Rectal smooth muscle tissue (tissue), 1 donor: ENCODE data around the gene LRRTM4.

Experiments
- H3K27ac ChIP-seq: one replicate; pipeline ENCODE4 v1.7.0; 2013; ENCODE audit warnings: low read depth, low read length, inconsistent platforms
- H3K27me3 ChIP-seq: one replicate; pipeline ENCODE4 v1.7.0; 2013; ENCODE audit warnings: low read length; ENCODE audit not compliant: control insufficient read depth, insufficient read depth
- H3K36me3 ChIP-seq: one replicate; pipeline ENCODE4 v1.7.0; 2013; ENCODE audit warnings: low read length; ENCODE audit not compliant: control insufficient read depth, insufficient read depth
- H3K4me1 ChIP-seq: one replicate; pipeline ENCODE4 v1.7.0; 2013; ENCODE audit warnings: low read length; ENCODE audit not compliant: control insufficient read depth, insufficient read depth
- H3K4me3 ChIP-seq: one replicate; pipeline ENCODE4 v1.7.0; 2013; ENCODE audit warnings: low read length
- H3K9ac ChIP-seq: one replicate; pipeline ENCODE4 v1.7.0; 2013; ENCODE audit warnings: low read length

Gene LRRTM4

DNA sequence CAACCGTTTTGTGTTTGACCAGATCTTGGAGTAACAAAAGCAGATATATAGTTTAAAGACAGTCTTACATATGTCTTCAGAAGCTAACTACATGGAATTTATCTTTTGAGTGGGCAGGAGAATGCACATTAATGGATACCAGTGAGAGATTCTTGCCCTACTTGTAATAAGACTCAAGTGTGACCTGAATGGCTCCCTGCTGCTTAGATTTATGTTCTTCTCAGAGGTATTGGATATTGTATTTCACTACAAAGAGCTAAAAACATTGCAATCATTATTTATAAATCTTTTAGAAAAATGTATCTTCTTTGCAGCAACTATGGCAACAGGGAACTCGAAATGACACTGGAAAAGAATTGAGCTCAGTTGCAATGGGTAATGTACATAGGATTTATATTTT is 227.7 kb downstream of the LRRTM4 start:
- no peaks in the 10 kb centered on the region for H3K4me1 ChIP-seq

GRCh38 chr2:77284353-77284752 is 237.8 kb downstream of the LRRTM4 start:
- H3K27me3 ChIP-seq, result no peaks in the 10 kb centered on the region
- H3K4me1 ChIP-seq, result no peaks in the 10 kb centered on the region
- no peaks in the 10 kb centered on the region for H3K36me3 ChIP-seq
- H3K4me3 ChIP-seq, result no peak overlapping the region
- H3K27ac ChIP-seq, result no peak overlapping the region
- no peak overlapping the region for H3K9ac ChIP-seq

More for the DNA sequence above, 227.7 kb downstream of the LRRTM4 start:
- Histone ChIP-seq H3K9ac (no peak overlapping the region), H3K4me3 (no peak overlapping the region), H3K27me3 (no peaks in the 10 kb centered on the region), H3K27ac (no peak overlapping the region), H3K36me3 (no peaks in the 10 kb centered on the region)

DNA sequence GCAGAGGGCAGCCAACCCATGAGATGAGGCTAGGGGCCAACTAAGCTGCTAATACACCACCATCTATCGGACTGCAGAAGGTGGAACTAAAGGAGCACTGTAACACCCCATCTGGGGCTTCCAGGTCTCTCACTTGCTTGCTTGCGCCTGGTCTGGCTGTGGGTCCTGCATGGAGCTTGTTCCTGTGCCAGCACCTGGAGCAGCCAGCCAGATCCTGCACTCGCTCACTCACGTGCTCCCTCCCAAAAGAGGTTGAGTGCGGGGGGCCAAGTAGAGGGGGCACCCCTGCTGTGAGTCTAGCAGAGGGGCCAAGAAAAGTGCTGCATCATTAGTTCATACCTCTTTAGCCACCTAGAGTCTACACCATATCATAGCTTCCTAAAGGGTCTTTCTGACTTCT is 250.9 kb downstream of the LRRTM4 start:
- H3K9ac ChIP-seq, result no peak overlapping the region
- no peaks in the 10 kb centered on the region for H3K36me3 ChIP-seq
- H3K4me1 ChIP-seq, result no peaks in the 10 kb centered on the region
- no peak overlapping the region for H3K27ac ChIP-seq
- H3K27me3 ChIP-seq, result no peaks in the 10 kb centered on the region
- no peak overlapping the region for H3K4me3 ChIP-seq

DNA sequence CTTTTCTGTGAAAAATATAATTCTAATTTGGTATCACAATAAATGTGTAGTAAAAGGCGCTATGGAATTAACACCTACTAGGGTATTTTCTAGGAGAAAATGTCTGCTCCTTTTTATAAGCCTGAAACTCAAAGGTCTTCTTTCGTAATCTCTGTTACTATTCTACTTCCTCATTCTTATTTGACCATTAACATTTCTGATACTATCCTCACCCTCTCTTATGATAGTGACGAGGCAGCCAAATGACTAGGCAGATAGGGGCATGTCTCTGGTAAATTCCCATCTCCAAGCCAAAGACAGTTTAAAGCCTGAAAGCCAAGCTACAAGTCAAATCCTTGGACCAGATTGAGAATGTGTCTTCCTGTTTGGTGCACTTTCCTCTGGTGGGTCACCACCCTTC is 251.7 kb downstream of the LRRTM4 start:
- Histone ChIP-seq H3K9ac (no peak overlapping the region), H3K4me3 (no peak overlapping the region), H3K4me1 (no peaks in the 10 kb centered on the region), H3K27me3 (no peaks in the 10 kb centered on the region), H3K27ac (no peak overlapping the region), H3K36me3 (no peaks in the 10 kb centered on the region)

GRCh38 chr2:77268626-77269025 is 253.6 kb downstream of the LRRTM4 start:
- Histone ChIP-seq H3K36me3 (no peaks in the 10 kb centered on the region), H3K4me3 (no peak overlapping the region), H3K27me3 (no peaks in the 10 kb centered on the region), H3K9ac (no peak overlapping the region), H3K4me1 (no peaks in the 10 kb centered on the region), H3K27ac (no peak overlapping the region)

DNA sequence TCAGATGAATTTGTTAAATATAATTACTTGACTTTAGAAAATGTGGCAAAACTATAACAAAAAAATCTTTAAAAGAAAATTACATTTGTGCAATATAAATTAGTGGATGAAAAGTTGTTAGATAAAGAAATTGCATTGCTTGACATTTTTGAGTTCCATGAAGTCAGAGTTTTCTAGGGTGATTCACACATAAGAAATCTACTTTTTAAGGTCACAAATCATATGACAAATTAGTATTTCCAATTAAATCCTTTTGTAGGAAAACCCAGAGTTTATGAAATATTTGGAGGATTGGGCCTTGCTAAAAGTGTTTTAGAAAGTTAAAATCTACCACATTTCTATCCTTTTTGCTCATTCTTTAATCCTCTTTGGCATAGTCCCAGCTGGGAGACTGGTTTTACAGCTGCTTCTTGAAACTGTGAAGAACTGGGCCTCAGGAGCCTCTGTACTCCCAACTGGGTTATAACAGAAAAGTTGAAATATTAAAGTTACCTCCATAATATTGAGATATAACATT is 289.2 kb downstream of the LRRTM4 start:
- H3K4me3 ChIP-seq, result no peak overlapping the region
- H3K9ac ChIP-seq, result no peak overlapping the region
- no peak overlapping the region for H3K27ac ChIP-seq
- no peaks in the 10 kb centered on the region for H3K36me3 ChIP-seq
- H3K4me1 ChIP-seq, result no peaks in the 10 kb centered on the region
- no peaks in the 10 kb centered on the region for H3K27me3 ChIP-seq

GRCh38 chr2:77228391-77228790 is 293.8 kb downstream of the LRRTM4 start:
- Histone ChIP-seq H3K4me1 (no peaks in the 10 kb centered on the region), H3K27ac (no peak overlapping the region), H3K9ac (no peak overlapping the region), H3K4me3 (no peak overlapping the region), H3K27me3 (no peaks in the 10 kb centered on the region), H3K36me3 (no peaks in the 10 kb centered on the region)

GRCh38 chr2:77210725-77211124 is 311.5 kb downstream of the LRRTM4 start:
- H3K27me3 ChIP-seq, result no peaks in the 10 kb centered on the region

GRCh38 chr2:77207331-77207730 is 314.8 kb downstream of the LRRTM4 start:
- H3K9ac ChIP-seq, result no peak overlapping the region
- no peaks in the 10 kb centered on the region for H3K27me3 ChIP-seq
- H3K4me3 ChIP-seq, result no peak overlapping the region
- H3K4me1 ChIP-seq, result no peaks in the 10 kb centered on the region
- H3K36me3 ChIP-seq, result no peaks in the 10 kb centered on the region
- no peak overlapping the region for H3K27ac ChIP-seq

More at GRCh38 chr2:77210725-77211124, 311.5 kb downstream of the LRRTM4 start:
- no peak overlapping the region for H3K27ac ChIP-seq
- H3K9ac ChIP-seq, result no peak overlapping the region
- no peaks in the 10 kb centered on the region for H3K4me1 ChIP-seq
- H3K4me3 ChIP-seq, result no peak overlapping the region
- H3K36me3 ChIP-seq, result no peaks in the 10 kb centered on the region

DNA sequence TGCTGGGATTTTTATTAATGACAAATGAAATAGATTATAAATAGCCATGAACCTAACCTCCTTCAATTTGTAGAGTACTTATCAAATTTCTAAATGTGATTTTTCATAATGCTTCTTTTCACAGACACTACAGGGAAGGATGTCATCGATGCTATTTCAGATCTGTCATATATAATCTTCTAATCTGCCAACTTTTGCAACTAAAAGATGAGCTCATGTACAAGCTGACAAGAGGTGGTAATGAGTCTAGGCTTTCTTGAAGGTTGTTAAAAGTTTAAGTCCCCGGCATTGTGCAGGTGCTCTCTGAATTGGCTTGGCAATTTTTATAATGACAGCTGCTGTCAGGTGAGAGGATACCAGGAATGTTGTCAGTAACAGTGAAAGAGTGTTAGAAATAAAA is 320.4 kb downstream of the LRRTM4 start:
- Histone ChIP-seq H3K36me3 (no peaks in the 10 kb centered on the region), H3K27ac (no peak overlapping the region), H3K9ac (no peak overlapping the region), H3K27me3 (no peaks in the 10 kb centered on the region), H3K4me1 (no peaks in the 10 kb centered on the region), H3K4me3 (no peak overlapping the region)

- Histone ChIP-seq H3K4me3 (no peak overlapping the region), H3K36me3 (no peaks in the 10 kb centered on the region), H3K27me3 (no peaks in the 10 kb centered on the region), H3K27ac (no peak overlapping the region), H3K9ac (no peak overlapping the region), H3K4me1 (no peaks in the 10 kb centered on the region)
Observed at GRCh38 chr2:77199411-77199810, 322.8 kb downstream of the LRRTM4 start.

DNA sequence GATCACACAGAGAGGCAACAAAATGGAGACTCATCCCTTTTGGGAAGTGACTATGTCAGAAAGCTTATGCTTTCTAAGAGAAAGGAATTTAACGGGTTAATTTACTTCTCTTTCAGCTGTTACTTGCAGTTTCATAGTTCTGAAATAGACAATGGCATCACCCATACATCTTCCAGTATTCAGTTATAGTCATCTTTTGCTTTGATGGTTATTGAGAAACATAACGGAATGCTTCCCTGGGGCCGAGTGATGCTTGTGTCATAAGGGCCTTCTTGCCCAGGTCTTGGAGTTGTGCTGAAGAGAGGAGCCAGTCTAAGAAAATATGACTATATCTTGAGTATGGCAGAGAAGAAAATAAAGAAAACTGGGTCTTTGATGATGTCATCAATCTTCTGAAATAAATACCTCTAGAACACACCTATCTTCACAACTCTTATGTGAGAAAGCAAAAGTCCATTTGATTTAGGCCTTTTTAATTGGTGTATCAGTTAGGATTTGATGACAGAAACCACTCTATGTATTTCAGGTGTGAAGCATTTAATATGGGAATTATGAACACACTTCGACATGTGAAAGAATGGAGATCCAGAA is 328.2 kb downstream of the LRRTM4 start:
- Histone ChIP-seq H3K27me3 (no peaks in the 10 kb centered on the region), H3K27ac (no peak overlapping the region), H3K4me1 (no peaks in the 10 kb centered on the region), H3K4me3 (no peak overlapping the region), H3K36me3 (no peaks in the 10 kb centered on the region), H3K9ac (no peak overlapping the region)

- H3K4me1 ChIP-seq, result no peaks in the 10 kb centered on the region
- no peak overlapping the region for H3K27ac ChIP-seq
- H3K27me3 ChIP-seq, result no peaks in the 10 kb centered on the region
- no peaks in the 10 kb centered on the region for H3K36me3 ChIP-seq
- H3K9ac ChIP-seq, result no peak overlapping the region
- H3K4me3 ChIP-seq, result no peak overlapping the region
Observed at GRCh38 chr2:77192811-77193289, 329.3 kb downstream of the LRRTM4 start.
